Vagina (tissue), 2 donors: ENCODE results near the gene RADIL. TPM values are rescaled to one million over a fixed set of nuclear protein-coding genes. Genes with fewer than 3 reads are reported as not detected.

ENCODE experiments used
- DNase-seq, 2 donors: peaks; one replicate each; pipeline ENCODE4 v3.0.0-alpha.2; 2017; ENCODE audit errors: extremely low spot score in 2 of 2
- H3K27ac ChIP-seq: fragments of 200-600 bp; sonication (generic); one replicate; pipeline ENCODE4 v1.5.1; 2019
- H3K27me3 ChIP-seq: fragments of 200-600 bp; sonication (generic); one replicate; pipeline ENCODE4 v1.5.1; 2019
- H3K36me3 ChIP-seq, 2 donors: fragments of 200-600 bp; sonication (generic); one replicate each; pipeline ENCODE4 v1.5.1; 2017 to 2019
- H3K4me1 ChIP-seq: fragments of 200-600 bp; sonication (generic); one replicate; pipeline ENCODE4 v1.5.1; 2019
- H3K4me3 ChIP-seq, 2 donors: fragments of 200-600 bp; sonication (generic); 1 replicate in 1 of 2; 2 replicates in 1 of 2; pipeline ENCODE4 v1.5.1; 2016 to 2019
- H3K9me3 ChIP-seq: fragments of 200-600 bp; sonication (generic); one replicate; pipeline ENCODE4 v1.5.1; 2019
- POLR2A ChIP-seq, 2 donors: fragments of 450-650 bp; IDR thresholded peaks; one replicate each; pipeline ENCODE4 v1.6.1; 2017; ENCODE audit warnings: antibody characterized with exemption in 2 of 2, mild to moderate bottlenecking in 2 of 2, moderate library complexity in 2 of 2
- POLR2AphosphoS5 ChIP-seq, 2 donors: sonication (generic); formaldehyde crosslinking; IDR thresholded peaks; one replicate each; pipeline ENCODE4 v1.9.0; 2017; ENCODE audit warnings: antibody characterized with exemption in 2 of 2, mild to moderate bottlenecking in 2 of 2, low read depth in 1 of 2; ENCODE audit not compliant: insufficient read depth in 1 of 2
- intact Hi-C: fragments of 100-400 bp; cut with DNase I; formaldehyde crosslinking; loops from one replicate; pipeline ENCODE4 v1.15.1; 2023
- total RNA-seq: library from RNA; depleted of rRNA; stranded (reverse); fragments of >200 nt; gene quantifications from one replicate; pipeline ENCODE4 v1.2.3, GENCODE V29; 2016
- TF ChIP-seq, protein P1 (sequence below), 3 experiments: fragments of 450-650 bp in 2 of 3; fragments of 200-600 bp in 1 of 3; sonication (generic) in 1 of 3; IDR thresholded peaks; one replicate each; pipeline ENCODE4 v1.5.1; 2017 to 2019; ENCODE audit warnings: antibody characterized with exemption in 3 of 3, mild to moderate bottlenecking in 2 of 3, moderate library complexity in 2 of 3

RADIL gene, protein sequence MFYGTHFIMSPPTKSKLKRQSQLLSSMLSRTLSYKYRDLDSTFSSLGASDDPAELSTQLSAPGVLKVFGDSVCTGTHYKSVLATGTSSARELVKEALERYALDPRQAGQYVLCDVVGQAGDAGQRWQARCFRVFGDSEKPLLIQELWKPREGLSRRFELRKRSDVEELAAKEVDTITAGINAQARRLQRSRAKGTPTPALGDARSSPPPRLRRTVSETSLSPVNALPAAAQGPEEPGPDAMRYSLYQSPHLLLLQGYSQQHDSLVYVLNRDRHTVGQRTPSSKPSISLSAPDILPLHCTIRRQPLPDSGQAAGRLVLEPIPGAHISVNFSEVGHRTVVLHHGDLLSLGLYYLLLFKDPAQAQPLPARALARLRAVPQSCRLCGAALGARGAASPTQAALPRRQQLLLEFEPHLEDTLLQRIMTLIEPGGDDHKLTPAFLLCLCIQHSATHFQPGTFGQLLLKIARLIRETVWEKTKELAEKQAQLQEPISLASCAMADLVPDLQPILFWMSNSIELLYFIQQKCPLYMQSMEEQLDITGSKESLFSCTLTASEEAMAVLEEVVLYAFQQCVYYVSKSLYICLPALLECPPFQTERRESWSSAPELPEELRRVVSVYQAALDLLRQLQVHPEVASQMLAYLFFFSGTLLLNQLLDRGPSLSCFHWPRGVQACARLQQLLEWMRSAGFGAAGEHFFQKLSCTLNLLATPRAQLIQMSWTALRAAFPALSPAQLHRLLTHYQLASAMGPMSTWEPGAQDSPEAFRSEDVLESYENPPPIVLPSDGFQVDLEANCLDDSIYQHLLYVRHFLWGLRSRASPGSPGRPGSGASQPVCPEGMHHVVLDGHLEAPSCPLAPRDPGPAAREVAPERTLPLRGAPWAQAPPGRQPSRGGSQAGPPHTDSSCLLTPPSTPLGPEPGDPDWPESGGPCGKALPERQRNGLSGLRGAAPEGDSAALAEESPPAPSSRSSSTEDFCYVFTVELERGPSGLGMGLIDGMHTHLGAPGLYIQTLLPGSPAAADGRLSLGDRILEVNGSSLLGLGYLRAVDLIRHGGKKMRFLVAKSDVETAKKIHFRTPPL
- 16.5 TPM for total RNA-seq

DNA sequence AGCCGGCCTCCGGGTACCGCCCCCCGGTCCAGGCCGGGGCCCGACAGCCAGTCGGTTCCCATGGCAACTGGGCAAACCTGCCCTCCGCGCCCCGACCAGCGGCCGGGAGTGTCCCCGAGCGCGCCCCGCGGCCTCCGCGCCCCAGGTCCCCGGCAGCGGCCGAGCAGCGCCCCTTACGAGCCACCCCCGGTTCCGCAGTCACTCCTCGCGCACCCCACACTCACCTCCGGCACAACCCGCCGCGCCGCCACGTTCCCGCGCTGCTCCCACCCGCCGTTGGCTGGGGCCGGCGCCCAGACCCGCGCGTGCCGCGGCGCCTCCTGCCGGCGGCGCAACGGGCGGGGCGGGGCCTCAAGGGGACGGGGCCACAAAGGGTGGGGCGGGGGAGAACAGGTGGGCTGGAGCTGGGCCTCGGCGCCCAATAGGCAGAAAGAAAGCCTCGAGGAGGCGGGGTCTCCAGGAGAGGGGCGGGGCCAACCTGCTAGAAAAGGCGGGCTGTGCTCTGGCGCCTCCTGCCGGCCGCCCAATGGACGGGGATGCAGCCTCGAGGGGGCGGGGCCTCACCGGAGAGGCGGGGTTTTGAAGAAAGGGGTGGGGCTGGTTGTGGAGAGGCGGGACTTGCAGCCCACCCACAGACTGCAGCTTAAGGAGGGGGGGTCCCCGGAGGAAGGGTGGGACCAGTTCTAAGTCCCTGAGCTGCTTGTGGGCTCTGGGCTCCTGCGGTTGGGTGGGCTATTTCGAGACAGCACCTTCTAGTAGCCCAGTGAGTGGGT is at the start of gene RADIL:
TSS of gene RADIL (minus strand) at position 345 of the 773 bp plus-strand sequence. CDS start 5,577 bp downstream, outside the sequence.
- intact Hi-C loops = loop anchor here (2.0 to 10.0 kb wide), 2 partner anchors 59 to 85 kb away; no protein-coding TSS in a partner anchor
- Histone ChIP-seq H3K4me1 (peaks cover 20% of the 10 kb centered on the region), H3K27me3 (no peaks in the 10 kb centered on the region), H3K4me3 (peak within 1 kb of the TSS; percentile 57 to 81), H3K27ac (peak within 1 kb of the TSS; percentile 85), H3K9me3 (no peaks in the 10 kb centered on the region), H3K36me3 (no peaks in the 10 kb centered on the region)
- TF ChIP-seq POLR2AphosphoS5 (IDR thresholded peaks at IDR 0.05; ENCODE audit: insufficient read depth in 1 of 2, low read depth in 1 of 2) = no peak
- TF ChIP-seq, protein P1, sequence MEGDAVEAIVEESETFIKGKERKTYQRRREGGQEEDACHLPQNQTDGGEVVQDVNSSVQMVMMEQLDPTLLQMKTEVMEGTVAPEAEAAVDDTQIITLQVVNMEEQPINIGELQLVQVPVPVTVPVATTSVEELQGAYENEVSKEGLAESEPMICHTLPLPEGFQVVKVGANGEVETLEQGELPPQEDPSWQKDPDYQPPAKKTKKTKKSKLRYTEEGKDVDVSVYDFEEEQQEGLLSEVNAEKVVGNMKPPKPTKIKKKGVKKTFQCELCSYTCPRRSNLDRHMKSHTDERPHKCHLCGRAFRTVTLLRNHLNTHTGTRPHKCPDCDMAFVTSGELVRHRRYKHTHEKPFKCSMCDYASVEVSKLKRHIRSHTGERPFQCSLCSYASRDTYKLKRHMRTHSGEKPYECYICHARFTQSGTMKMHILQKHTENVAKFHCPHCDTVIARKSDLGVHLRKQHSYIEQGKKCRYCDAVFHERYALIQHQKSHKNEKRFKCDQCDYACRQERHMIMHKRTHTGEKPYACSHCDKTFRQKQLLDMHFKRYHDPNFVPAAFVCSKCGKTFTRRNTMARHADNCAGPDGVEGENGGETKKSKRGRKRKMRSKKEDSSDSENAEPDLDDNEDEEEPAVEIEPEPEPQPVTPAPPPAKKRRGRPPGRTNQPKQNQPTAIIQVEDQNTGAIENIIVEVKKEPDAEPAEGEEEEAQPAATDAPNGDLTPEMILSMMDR (IDR thresholded peaks at IDR 0.05) = peak; percentile 23 to 82 (median 65)
- peak in 1 of 2 donors; percentile 92 for DNase-seq

DNA sequence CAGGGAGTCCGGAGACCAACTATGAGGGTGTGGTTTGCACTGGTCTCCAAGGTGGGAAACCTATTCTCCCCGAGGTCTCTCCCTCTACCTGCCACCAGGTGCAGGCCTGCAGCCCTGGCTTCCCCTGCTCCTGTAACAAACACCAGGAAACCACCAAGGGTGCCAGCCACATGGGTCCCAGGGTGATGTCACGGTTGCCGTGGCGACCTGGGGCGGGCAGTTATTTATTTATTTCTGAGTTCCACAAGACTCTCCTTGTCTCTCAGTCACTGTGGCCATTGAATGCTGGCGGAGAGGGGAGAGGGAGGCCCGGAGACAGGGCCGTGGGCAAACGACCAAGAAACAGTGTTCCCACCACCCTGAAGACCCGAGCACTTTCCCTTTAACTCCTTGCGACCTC is 48.4 kb upstream of the RADIL start:
- H3K27me3 ChIP-seq = no peaks in the 10 kb centered on the region
- no peak overlapping the region for H3K4me3 ChIP-seq
- H3K27ac ChIP-seq = no peak overlapping the region
- TF ChIP-seq POLR2A (IDR thresholded peaks at IDR 0.05) (no peak), POLR2AphosphoS5 (IDR thresholded peaks at IDR 0.05; ENCODE audit: insufficient read depth in 1 of 2, low read depth in 1 of 2) (no peak)
- TF ChIP-seq, protein P1 (IDR thresholded peaks at IDR 0.05) = no peak
- intact Hi-C loops = loop anchor here (5.0 kb wide), 1 partner anchor 1090 kb away; no protein-coding TSS in a partner anchor
- H3K4me1 ChIP-seq = no peaks in the 10 kb centered on the region
- no peaks in the 10 kb centered on the region for H3K9me3 ChIP-seq
- no peaks in the 10 kb centered on the region for H3K36me3 ChIP-seq
- no peak for DNase-seq

DNA sequence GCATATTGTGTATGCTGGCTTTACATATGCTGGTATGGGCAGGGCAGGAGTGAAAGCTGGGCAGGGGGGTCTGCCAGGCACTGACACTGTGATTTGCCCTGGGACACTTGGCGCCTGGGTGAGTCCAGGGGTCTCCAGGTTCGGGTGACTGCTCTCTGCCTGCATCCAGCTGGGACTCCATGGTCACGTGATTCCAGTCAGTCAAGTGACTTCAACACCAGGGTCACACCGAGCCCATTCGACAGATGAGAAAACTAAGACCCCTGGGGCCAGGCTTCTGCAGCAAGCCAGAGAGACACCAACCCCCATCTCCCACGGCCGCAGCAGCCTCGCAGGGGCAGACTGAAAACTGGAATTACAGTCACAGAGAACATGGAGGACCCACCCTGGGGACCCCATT is 45.5 kb upstream of the RADIL start:
- TF ChIP-seq POLR2A (IDR thresholded peaks at IDR 0.05) = no peak
- TF ChIP-seq, protein P1 (IDR thresholded peaks at IDR 0.05) = no peak
- no peak for TF ChIP-seq POLR2AphosphoS5 (IDR thresholded peaks at IDR 0.05; ENCODE audit: insufficient read depth in 1 of 2, low read depth in 1 of 2)
- Histone ChIP-seq H3K27ac (no peak overlapping the region), H3K36me3 (no peaks in the 10 kb centered on the region), H3K27me3 (no peaks in the 10 kb centered on the region), H3K9me3 (no peaks in the 10 kb centered on the region), H3K4me3 (no peak overlapping the region), H3K4me1 (no peaks in the 10 kb centered on the region)
- intact Hi-C loops = no loop called here
- no peak for DNase-seq

DNA sequence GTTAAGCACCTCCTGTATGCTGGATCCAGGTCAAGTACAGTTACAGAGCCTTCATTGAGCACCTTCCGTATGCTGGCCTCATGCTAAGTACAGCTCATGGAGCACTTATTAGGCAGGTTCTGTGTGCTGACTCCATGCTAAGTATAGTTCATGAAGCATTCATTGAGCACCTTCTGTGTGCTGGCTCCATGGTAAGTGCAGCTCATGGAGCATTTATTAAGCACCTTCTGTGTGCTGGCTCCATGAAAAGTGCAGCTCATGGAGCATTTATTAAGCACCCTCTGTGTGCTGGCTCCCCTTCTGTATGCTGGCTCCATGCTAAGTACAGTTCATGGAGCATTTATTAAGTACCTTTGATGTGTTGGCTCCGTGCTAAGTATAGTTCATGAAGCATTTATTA is 44.9 kb upstream of the RADIL start:
- H3K27ac ChIP-seq = no peak overlapping the region
- H3K9me3 ChIP-seq = no peaks in the 10 kb centered on the region
- TF ChIP-seq, protein P1 (IDR thresholded peaks at IDR 0.05) = no peak
- no peak for TF ChIP-seq POLR2AphosphoS5 (IDR thresholded peaks at IDR 0.05; ENCODE audit: insufficient read depth in 1 of 2, low read depth in 1 of 2)
- TF ChIP-seq POLR2A (IDR thresholded peaks at IDR 0.05) = no peak
- H3K27me3 ChIP-seq = no peaks in the 10 kb centered on the region
- intact Hi-C loops = no loop called here
- H3K4me1 ChIP-seq = no peaks in the 10 kb centered on the region
- H3K36me3 ChIP-seq = no peaks in the 10 kb centered on the region
- DNase-seq = no peak
- H3K4me3 ChIP-seq = no peak overlapping the region
